ENCODE results near the gene SBF2.
A peak's percentile ranks its signal among the peaks of the same experiment; 100 is the strongest.

The SBF2 gene

DNA sequence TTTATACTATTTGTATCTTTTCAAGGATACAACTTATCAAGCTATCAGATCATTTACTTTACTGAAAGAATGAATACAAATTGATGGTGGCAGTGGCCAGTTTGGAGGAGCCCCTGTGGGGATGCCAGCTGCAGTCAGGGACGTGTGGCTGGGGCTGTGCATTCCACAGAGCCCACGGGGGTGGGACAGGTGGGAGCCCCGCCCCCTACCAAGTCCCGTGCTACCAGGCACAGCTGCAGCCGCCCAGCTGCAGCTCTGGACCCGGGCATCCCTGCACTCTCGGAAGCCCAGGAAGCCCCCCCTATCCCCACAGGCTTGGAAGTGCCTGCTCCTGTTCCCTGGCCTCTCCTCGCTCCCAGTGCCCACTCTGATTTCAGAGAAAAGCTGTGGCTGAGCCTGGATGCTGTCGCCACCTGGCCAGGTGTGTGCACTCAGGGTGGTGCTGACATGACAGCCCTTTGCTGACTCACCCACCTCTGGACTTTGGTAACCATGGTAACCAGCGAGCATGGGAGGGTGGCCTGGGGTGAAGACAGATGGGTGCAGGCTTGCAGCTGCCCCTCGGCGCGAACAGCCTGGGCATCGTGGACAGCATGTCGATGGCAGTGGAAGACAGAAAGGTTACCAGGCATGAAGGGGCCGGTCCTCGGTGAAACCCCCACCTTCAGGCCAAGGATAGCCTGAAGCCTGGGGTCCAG, 138.1 kb downstream of the SBF2 start:
- H3K4me2 ChIP-seq (ENCODE audit: low read length) = no peak overlapping the region
- H3K4me1 ChIP-seq (ENCODE audit: control insufficient read depth, low read depth, low read length) = no peaks in the 10 kb centered on the region
- H3K36me3 ChIP-seq (ENCODE audit: control insufficient read depth, insufficient read depth, low read length) = no peaks in the 10 kb centered on the region
- no peaks in the 10 kb centered on the region for H3K27me3 ChIP-seq (ENCODE audit: insufficient read depth, low read length, poor library complexity)
- H3K23ac ChIP-seq (ENCODE audit: low read length) = no peak overlapping the region
- H3K79me1 ChIP-seq (ENCODE audit: low read length) = peaks cover 3% of the 10 kb centered on the region
- no peak overlapping the region for H2AK5ac ChIP-seq (ENCODE audit: low read length)
- H3K9ac ChIP-seq (ENCODE audit: low read length) = no peak overlapping the region
- H3K79me2 ChIP-seq (ENCODE audit: control insufficient read depth, insufficient read depth, low read length) = peaks cover 2% of the 10 kb centered on the region
- peak; percentile 27 for DNase-seq
- no peak overlapping the region for H3K4me3 ChIP-seq (ENCODE audit: low read length)
- WGBS (ENCODE audit: extremely low coverage, insufficient coverage, low lambda C conversion rate) = no CpG with 5 or more reads among the region's 17 CpGs
- H2BK120ac ChIP-seq (ENCODE audit: low read depth, low read length) = no peak overlapping the region
- no peak overlapping the region for H3K4ac ChIP-seq (ENCODE audit: low read depth, low read length)
- no peak overlapping the region for H4K5ac ChIP-seq (ENCODE audit: low read length)
- H3K27ac ChIP-seq (ENCODE audit: low read depth, low read length) = no peak overlapping the region
- H4K8ac ChIP-seq (ENCODE audit: low read depth, low read length) = no peak overlapping the region
- no peak overlapping the region for H3K56ac ChIP-seq (ENCODE audit: low read length)
- no peak overlapping the region for H3K18ac ChIP-seq (ENCODE audit: low read length)
- H2BK5ac ChIP-seq (ENCODE audit: low read length) = no peak overlapping the region
- H2BK15ac ChIP-seq (replicated peaks; ENCODE audit: low read depth) = no peak overlapping the region

- no peak overlapping the region for H4K5ac ChIP-seq (ENCODE audit: low read length)
- H4K8ac ChIP-seq (ENCODE audit: low read depth, low read length) = no peak overlapping the region
- no peak overlapping the region for H2BK5ac ChIP-seq (ENCODE audit: low read length)
- no peak overlapping the region for H3K56ac ChIP-seq (ENCODE audit: low read length)
- no peak overlapping the region for H2AK5ac ChIP-seq (ENCODE audit: low read length)
- H3K18ac ChIP-seq (ENCODE audit: low read length) = no peak overlapping the region
- H3K79me2 ChIP-seq (ENCODE audit: control insufficient read depth, insufficient read depth, low read length) = no peaks in the 10 kb centered on the region
- WGBS (ENCODE audit: extremely low coverage, insufficient coverage, low lambda C conversion rate) = no CpG with 5 or more reads among the region's 2 CpGs
- no peak overlapping the region for H3K4me2 ChIP-seq (ENCODE audit: low read length)
- H3K79me1 ChIP-seq (ENCODE audit: low read length) = no peaks in the 10 kb centered on the region
- no peak overlapping the region for H2BK15ac ChIP-seq (replicated peaks; ENCODE audit: low read depth)
- H3K9ac ChIP-seq (ENCODE audit: low read length) = no peak overlapping the region
- no peaks in the 10 kb centered on the region for H3K4me1 ChIP-seq (ENCODE audit: control insufficient read depth, low read depth, low read length)
- H3K23ac ChIP-seq (ENCODE audit: low read length) = no peak overlapping the region
- H3K4me3 ChIP-seq (ENCODE audit: low read length) = no peak overlapping the region
- H2BK120ac ChIP-seq (ENCODE audit: low read depth, low read length) = no peak overlapping the region
- H3K27me3 ChIP-seq (ENCODE audit: insufficient read depth, low read length, poor library complexity) = no peaks in the 10 kb centered on the region
- no peak overlapping the region for H3K27ac ChIP-seq (ENCODE audit: low read depth, low read length)
- H3K4ac ChIP-seq (ENCODE audit: low read depth, low read length) = no peak overlapping the region
- no peaks in the 10 kb centered on the region for H3K36me3 ChIP-seq (ENCODE audit: control insufficient read depth, insufficient read depth, low read length)
- DNase-seq = no peak
Measured at GRCh38 chr11:10150800-10151199, 143.2 kb downstream of the SBF2 start.

DNA sequence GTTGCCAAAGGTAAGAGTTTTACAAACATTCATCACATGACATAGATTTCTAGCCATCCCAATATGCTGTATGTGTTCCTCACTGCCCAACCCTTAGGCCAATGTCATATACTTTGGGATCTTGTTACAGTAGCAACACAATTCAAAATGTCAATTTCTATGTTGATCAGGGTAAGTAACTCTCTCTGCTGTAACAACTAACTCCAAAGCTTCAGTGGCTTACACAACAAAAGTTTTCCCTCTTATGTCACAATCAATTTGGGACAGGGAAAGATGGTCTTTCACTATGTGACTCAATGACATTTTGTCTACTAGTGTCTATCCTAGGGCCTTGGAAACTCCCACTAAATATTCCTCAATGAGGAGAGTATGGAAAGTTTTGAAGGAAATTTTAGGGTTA, 144.5 kb downstream of the SBF2 start:
- DNase-seq = no peak
- H2BK5ac ChIP-seq (ENCODE audit: low read length) = no peak overlapping the region
- H3K18ac ChIP-seq (ENCODE audit: low read length) = no peak overlapping the region
- H3K9ac ChIP-seq (ENCODE audit: low read length) = no peak overlapping the region
- no peak overlapping the region for H4K8ac ChIP-seq (ENCODE audit: low read depth, low read length)
- no peak overlapping the region for H3K4ac ChIP-seq (ENCODE audit: low read depth, low read length)
- H3K23ac ChIP-seq (ENCODE audit: low read length) = no peak overlapping the region
- H3K27me3 ChIP-seq (ENCODE audit: insufficient read depth, low read length, poor library complexity) = no peaks in the 10 kb centered on the region
- H3K27ac ChIP-seq (ENCODE audit: low read depth, low read length) = no peak overlapping the region
- no peak overlapping the region for H3K4me2 ChIP-seq (ENCODE audit: low read length)
- H3K4me1 ChIP-seq (ENCODE audit: control insufficient read depth, low read depth, low read length) = no peaks in the 10 kb centered on the region
- H2BK15ac ChIP-seq (replicated peaks; ENCODE audit: low read depth) = no peak overlapping the region
- H3K56ac ChIP-seq (ENCODE audit: low read length) = no peak overlapping the region
- H4K5ac ChIP-seq (ENCODE audit: low read length) = no peak overlapping the region
- H2AK5ac ChIP-seq (ENCODE audit: low read length) = no peak overlapping the region
- no peaks in the 10 kb centered on the region for H3K36me3 ChIP-seq (ENCODE audit: control insufficient read depth, insufficient read depth, low read length)
- no peak overlapping the region for H3K4me3 ChIP-seq (ENCODE audit: low read length)
- H3K79me2 ChIP-seq (ENCODE audit: control insufficient read depth, insufficient read depth, low read length) = no peaks in the 10 kb centered on the region
- no peak overlapping the region for H2BK120ac ChIP-seq (ENCODE audit: low read depth, low read length)
- no peaks in the 10 kb centered on the region for H3K79me1 ChIP-seq (ENCODE audit: low read length)

DNA sequence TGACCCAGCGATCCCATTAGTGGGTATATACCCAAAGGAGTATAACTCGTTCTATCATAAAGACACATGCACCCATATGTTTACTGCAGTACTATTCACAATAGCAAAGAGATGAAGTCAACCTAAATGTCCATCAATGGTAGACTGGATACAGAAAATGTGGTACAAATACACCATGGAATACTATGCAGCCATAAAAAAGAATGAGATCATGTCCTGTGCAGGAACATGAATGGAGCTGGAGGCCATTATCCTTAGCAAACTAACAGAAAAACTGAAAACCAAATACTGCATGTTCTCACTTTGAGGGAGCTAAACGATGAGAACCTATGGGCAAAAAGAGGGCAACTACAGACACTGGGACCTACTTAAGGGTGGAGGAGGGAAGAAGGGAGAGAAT, 146.8 kb downstream of the SBF2 start:
- no peaks in the 10 kb centered on the region for H3K79me2 ChIP-seq (ENCODE audit: control insufficient read depth, insufficient read depth, low read length)
- no peak overlapping the region for H3K4me2 ChIP-seq (ENCODE audit: low read length)
- no peak overlapping the region for H2BK5ac ChIP-seq (ENCODE audit: low read length)
- H3K36me3 ChIP-seq (ENCODE audit: control insufficient read depth, insufficient read depth, low read length) = no peaks in the 10 kb centered on the region
- no peaks in the 10 kb centered on the region for H3K27me3 ChIP-seq (ENCODE audit: insufficient read depth, low read length, poor library complexity)
- no peak overlapping the region for H2AK5ac ChIP-seq (ENCODE audit: low read length)
- H3K56ac ChIP-seq (ENCODE audit: low read length) = no peak overlapping the region
- H2BK15ac ChIP-seq (replicated peaks; ENCODE audit: low read depth) = no peak overlapping the region
- no peaks in the 10 kb centered on the region for H3K4me1 ChIP-seq (ENCODE audit: control insufficient read depth, low read depth, low read length)
- no peak overlapping the region for H4K5ac ChIP-seq (ENCODE audit: low read length)
- no peak overlapping the region for H3K23ac ChIP-seq (ENCODE audit: low read length)
- no peak overlapping the region for H2BK120ac ChIP-seq (ENCODE audit: low read depth, low read length)
- H3K18ac ChIP-seq (ENCODE audit: low read length) = no peak overlapping the region
- H3K4ac ChIP-seq (ENCODE audit: low read depth, low read length) = no peak overlapping the region
- H4K8ac ChIP-seq (ENCODE audit: low read depth, low read length) = no peak overlapping the region
- H3K4me3 ChIP-seq (ENCODE audit: low read length) = no peak overlapping the region
- no peak overlapping the region for H3K27ac ChIP-seq (ENCODE audit: low read depth, low read length)
- WGBS (ENCODE audit: extremely low coverage, insufficient coverage, low lambda C conversion rate) = no CpG with 5 or more reads among the region's 3 CpGs
- DNase-seq = no peak
- no peaks in the 10 kb centered on the region for H3K79me1 ChIP-seq (ENCODE audit: low read length)
- H3K9ac ChIP-seq (ENCODE audit: low read length) = no peak overlapping the region

DNA sequence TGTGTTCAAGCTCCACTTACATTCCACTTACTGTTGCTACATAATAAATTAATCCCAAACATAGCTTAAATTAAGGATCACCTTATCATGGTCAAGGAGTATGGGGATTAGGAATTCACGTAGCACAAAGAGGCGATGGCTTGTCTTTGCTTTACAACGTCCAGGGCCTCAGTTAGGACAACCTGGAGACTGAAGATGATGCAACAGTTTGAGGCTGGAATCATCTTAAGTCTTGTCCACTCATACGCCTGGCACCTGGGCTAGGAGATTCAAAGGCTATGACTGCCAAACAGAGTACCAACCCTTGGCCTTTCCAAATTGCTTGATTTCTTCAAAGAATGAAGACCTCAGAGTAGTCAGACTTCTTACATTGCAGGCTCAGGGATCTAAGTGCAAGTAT, 149.1 kb downstream of the SBF2 start:
- DNase-seq = no peak
- no peak overlapping the region for H2BK15ac ChIP-seq (replicated peaks; ENCODE audit: low read depth)
- WGBS (ENCODE audit: extremely low coverage, insufficient coverage, low lambda C conversion rate) = no CpG with 5 or more reads among the region's 4 CpGs
- no peak overlapping the region for H3K56ac ChIP-seq (ENCODE audit: low read length)
- no peaks in the 10 kb centered on the region for H3K27me3 ChIP-seq (ENCODE audit: insufficient read depth, low read length, poor library complexity)
- H3K4me2 ChIP-seq (ENCODE audit: low read length) = no peak overlapping the region
- no peak overlapping the region for H3K18ac ChIP-seq (ENCODE audit: low read length)
- no peak overlapping the region for H2AK5ac ChIP-seq (ENCODE audit: low read length)
- H2BK5ac ChIP-seq (ENCODE audit: low read length) = no peak overlapping the region
- H4K5ac ChIP-seq (ENCODE audit: low read length) = no peak overlapping the region
- H4K8ac ChIP-seq (ENCODE audit: low read depth, low read length) = no peak overlapping the region
- no peaks in the 10 kb centered on the region for H3K4me1 ChIP-seq (ENCODE audit: control insufficient read depth, low read depth, low read length)
- H3K9ac ChIP-seq (ENCODE audit: low read length) = no peak overlapping the region
- H3K27ac ChIP-seq (ENCODE audit: low read depth, low read length) = no peak overlapping the region
- H3K4me3 ChIP-seq (ENCODE audit: low read length) = no peak overlapping the region
- H3K36me3 ChIP-seq (ENCODE audit: control insufficient read depth, insufficient read depth, low read length) = no peaks in the 10 kb centered on the region
- no peak overlapping the region for H3K4ac ChIP-seq (ENCODE audit: low read depth, low read length)
- H3K79me1 ChIP-seq (ENCODE audit: low read length) = no peaks in the 10 kb centered on the region
- no peaks in the 10 kb centered on the region for H3K79me2 ChIP-seq (ENCODE audit: control insufficient read depth, insufficient read depth, low read length)
- no peak overlapping the region for H2BK120ac ChIP-seq (ENCODE audit: low read depth, low read length)
- H3K23ac ChIP-seq (ENCODE audit: low read length) = no peak overlapping the region

DNA sequence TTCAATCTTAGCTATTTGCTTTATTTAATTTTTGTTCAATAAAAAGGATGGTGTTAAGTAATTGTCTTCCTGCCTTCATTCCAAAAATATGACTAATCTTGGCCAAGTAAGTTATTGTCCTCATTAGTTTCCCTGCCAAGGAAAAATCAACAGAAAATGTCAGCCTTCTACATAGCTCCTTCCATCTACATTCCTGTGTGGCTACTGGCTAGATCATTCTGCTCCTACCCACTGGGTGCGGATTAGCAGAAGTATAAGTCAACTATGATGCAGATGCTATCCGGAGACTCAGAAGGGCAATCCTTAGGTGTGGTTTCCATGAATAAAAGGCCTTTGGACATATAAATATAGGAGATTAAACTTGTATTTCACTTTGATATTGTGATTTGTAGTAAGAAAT, 154.4 kb downstream of the SBF2 start:
- no peaks in the 10 kb centered on the region for H3K27me3 ChIP-seq (ENCODE audit: insufficient read depth, low read length, poor library complexity)
- no CpG with 5 or more reads among the region's 2 CpGs for WGBS (ENCODE audit: extremely low coverage, insufficient coverage, low lambda C conversion rate)
- no peak overlapping the region for H3K56ac ChIP-seq (ENCODE audit: low read length)
- no peak overlapping the region for H3K23ac ChIP-seq (ENCODE audit: low read length)
- H3K4me3 ChIP-seq (ENCODE audit: low read length) = no peak overlapping the region
- no peak overlapping the region for H4K8ac ChIP-seq (ENCODE audit: low read depth, low read length)
- no peak overlapping the region for H2BK120ac ChIP-seq (ENCODE audit: low read depth, low read length)
- DNase-seq = no peak
- H4K5ac ChIP-seq (ENCODE audit: low read length) = no peak overlapping the region
- H2BK15ac ChIP-seq (replicated peaks; ENCODE audit: low read depth) = no peak overlapping the region
- H3K4me2 ChIP-seq (ENCODE audit: low read length) = no peak overlapping the region
- H3K36me3 ChIP-seq (ENCODE audit: control insufficient read depth, insufficient read depth, low read length) = no peaks in the 10 kb centered on the region
- no peaks in the 10 kb centered on the region for H3K79me2 ChIP-seq (ENCODE audit: control insufficient read depth, insufficient read depth, low read length)
- H3K4me1 ChIP-seq (ENCODE audit: control insufficient read depth, low read depth, low read length) = no peaks in the 10 kb centered on the region
- H2AK5ac ChIP-seq (ENCODE audit: low read length) = no peak overlapping the region
- H3K9ac ChIP-seq (ENCODE audit: low read length) = no peak overlapping the region
- H3K79me1 ChIP-seq (ENCODE audit: low read length) = no peaks in the 10 kb centered on the region
- no peak overlapping the region for H3K4ac ChIP-seq (ENCODE audit: low read depth, low read length)
- H2BK5ac ChIP-seq (ENCODE audit: low read length) = no peak overlapping the region
- H3K18ac ChIP-seq (ENCODE audit: low read length) = no peak overlapping the region
- H3K27ac ChIP-seq (ENCODE audit: low read depth, low read length) = no peak overlapping the region
